ENCODE measurements around the gene MAPKBP1.

DNA sequence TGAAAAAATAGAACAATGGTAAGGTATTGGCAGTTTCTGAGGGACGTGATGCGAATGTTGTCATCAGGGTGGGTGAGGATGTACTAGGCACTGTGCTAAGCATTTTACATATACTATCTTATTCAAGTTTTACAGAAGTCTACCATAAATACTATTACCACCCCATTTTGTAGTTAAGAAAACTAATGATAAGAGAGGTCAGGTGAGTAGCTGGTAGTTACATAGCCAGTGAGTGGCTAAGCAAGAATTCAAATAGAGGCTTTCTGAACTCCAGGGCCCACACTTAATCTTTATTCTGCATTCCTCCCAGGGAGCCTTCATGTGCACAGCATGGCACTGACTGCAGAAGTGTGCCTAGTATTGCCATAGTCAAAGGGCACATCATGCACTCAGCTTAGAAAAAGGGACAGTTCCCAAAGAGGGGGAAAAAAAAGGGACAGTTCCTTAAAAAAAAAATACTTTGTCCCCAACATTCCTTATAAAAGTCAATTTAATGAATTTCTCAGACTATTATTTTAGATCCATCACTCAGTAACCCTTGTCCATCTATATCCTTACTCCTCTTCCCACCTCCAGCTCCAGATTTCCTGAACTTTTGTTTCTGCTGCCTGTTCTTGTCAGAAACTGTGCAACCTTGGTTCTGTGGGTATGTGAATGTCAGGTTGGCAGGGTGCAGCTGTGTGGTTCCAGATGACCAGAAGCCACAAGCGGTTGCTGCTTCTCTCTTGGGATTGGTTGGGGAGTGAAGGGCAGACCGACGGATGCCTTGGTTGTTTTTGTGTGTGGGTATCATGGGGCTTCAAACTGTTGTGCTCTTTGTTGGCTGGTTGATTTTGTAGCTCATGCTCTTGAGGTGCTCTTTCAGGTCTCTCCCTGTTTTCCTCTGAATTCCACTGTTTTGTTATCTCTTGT, 8.3 kb downstream of the MAPKBP1 start:
- TF ChIP-seq CTCF (IDR thresholded peaks at IDR 0.05 in 4 of 5, conservative IDR thresholded peaks at IDR 0.05 in 1 of 5) = no peak
- TF ChIP-seq POLR2A (IDR thresholded peaks at IDR 0.05) = no peak
